Measurements from ENCODE around the gene ADRM1.
A peak's percentile ranks its signal among the peaks of the same experiment; 100 is the strongest.

GRCh38 chr20:62266340-62266739 lies 36.5 kb upstream of the ADRM1 start:
- no peak for TF ChIP-seq FOXK2 (IDR thresholded peaks at IDR 0.05)
- no peak for TF ChIP-seq FOXM1 (IDR thresholded peaks at IDR 0.05; ENCODE audit: borderline replicate concordance)
- no peak for TF ChIP-seq BHLHE40 (IDR thresholded peaks at IDR 0.05; ENCODE audit: borderline replicate concordance)
- no peak for TF ChIP-seq SUZ12 (IDR thresholded peaks at IDR 0.05)
- no peak for TF ChIP-seq FOXA1 (IDR thresholded peaks at IDR 0.05)
- peak; percentile 96 for TF ChIP-seq ARNT (IDR thresholded peaks at IDR 0.05)
- no peak for TF ChIP-seq ZNF384 (IDR thresholded peaks at IDR 0.05)
- TF ChIP-seq HDGF (IDR thresholded peaks at IDR 0.05; ENCODE audit: borderline replicate concordance): no peak

All from HEK293T (cell line).